ENCODE measurements around the gene ZNF8. TPM values are rescaled to one million over a fixed set of nuclear protein-coding genes. Genes with fewer than 3 reads are reported as not detected.
"Not testable (repeated sequence)": the region's sequence is repeated elsewhere in the genome, so short reads cannot be mapped to it uniquely, and the experiment has no call there.

Gene ZNF8
- total RNA-seq, 2 experiments from 2014 or later, result 7.1 to 7.8 TPM

DNA sequence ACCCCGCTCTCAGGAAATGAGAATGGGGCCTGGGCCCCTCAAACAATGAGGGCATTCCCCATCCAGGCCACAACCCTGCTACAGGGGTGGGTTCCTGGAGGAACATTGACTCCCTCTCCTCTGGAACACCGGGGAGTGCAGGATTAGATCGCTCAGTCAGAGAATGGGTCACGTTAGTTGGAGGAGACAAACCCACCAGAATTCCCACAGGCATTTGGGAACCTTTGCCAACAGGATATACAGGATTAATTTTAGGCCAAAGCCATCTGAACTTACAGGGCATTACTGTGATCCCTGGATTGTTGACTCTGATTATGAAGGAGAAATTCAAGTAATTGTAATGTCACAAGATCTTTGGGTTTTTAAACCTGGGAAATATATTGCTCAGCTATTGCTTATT lies 29.0 kb downstream of the ZNF8 start:
- POLR2A ChIA-PET, result no interaction called here
- Histone ChIP-seq H3K79me2 (ENCODE audit: insufficient read depth, low read depth, low read length) (peaks cover 18% of the 10 kb centered on the region), H3K36me3 (ENCODE audit: insufficient read depth, low read length) (peaks cover 72% of the 10 kb centered on the region), H2AFZ (ENCODE audit: low read length) (no peak overlapping the region), H3K27ac (ENCODE audit: low read depth, low read length, poor library complexity, severe bottlenecking) (no peak overlapping the region), H3K4me2 (ENCODE audit: low read length) (no peak overlapping the region), H3K9me3 (ENCODE audit: low read length) (peaks cover 9% of the 10 kb centered on the region; the same call in 1 of the 2 replicates), H3K4me3 (ENCODE audit: low read depth, low read length, poor library complexity, severe bottlenecking) (no peak overlapping the region), H4K20me1 (ENCODE audit: insufficient read depth, low read length) (no peaks in the 10 kb centered on the region), H3K4me1 (ENCODE audit: insufficient read depth, low read length, poor library complexity, severe bottlenecking) (peaks cover 15% of the 10 kb centered on the region), H3K9me2 (ENCODE audit: insufficient read depth, low read length) (no peaks in the 10 kb centered on the region)
- intact Hi-C loops (cut with micrococcal nuclease; ENCODE audit: unreplicated experiment), result no loop called here
- no TSS peak for BruUV-seq (replicated peaks)
- no peak for TF ChIP-seq EZH2phosphoT487 (IDR thresholded peaks at IDR 0.05; ENCODE audit: borderline replicate concordance, low read depth, low read length)
- TF ChIP-seq, protein P1, sequence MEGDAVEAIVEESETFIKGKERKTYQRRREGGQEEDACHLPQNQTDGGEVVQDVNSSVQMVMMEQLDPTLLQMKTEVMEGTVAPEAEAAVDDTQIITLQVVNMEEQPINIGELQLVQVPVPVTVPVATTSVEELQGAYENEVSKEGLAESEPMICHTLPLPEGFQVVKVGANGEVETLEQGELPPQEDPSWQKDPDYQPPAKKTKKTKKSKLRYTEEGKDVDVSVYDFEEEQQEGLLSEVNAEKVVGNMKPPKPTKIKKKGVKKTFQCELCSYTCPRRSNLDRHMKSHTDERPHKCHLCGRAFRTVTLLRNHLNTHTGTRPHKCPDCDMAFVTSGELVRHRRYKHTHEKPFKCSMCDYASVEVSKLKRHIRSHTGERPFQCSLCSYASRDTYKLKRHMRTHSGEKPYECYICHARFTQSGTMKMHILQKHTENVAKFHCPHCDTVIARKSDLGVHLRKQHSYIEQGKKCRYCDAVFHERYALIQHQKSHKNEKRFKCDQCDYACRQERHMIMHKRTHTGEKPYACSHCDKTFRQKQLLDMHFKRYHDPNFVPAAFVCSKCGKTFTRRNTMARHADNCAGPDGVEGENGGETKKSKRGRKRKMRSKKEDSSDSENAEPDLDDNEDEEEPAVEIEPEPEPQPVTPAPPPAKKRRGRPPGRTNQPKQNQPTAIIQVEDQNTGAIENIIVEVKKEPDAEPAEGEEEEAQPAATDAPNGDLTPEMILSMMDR (conservative IDR thresholded peaks at IDR 0.05; ENCODE audit: low read length), result no peak
- no peak for DNase-seq (ENCODE audit: low spot score)
- CTCF ChIA-PET (ENCODE audit: unreplicated experiment), result no interaction called here

DNA sequence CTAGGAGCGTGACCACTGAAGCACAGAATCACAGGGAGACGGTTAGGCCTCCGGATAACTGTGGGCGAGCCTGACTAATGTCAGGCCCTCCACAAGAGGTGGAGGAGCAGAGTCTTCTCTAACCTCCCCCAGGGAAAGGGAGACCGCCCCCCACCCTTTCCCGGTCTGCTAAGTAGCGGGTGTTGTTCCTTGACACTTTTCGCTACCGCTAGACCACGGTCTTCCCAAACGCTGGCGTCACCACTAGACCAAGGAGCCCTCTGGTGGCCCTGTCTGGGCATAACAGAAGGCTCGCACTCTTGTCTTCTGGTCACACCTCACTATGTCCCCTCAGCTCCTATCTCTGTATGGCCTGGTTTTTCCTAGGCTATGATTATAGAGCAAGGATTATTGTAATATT lies 31.9 kb downstream of the ZNF8 start:
- DNase-seq (ENCODE audit: low spot score); H3K4me3 ChIP-seq (ENCODE audit: low read depth, low read length, poor library complexity, severe bottlenecking); H3K27ac ChIP-seq (ENCODE audit: low read depth, low read length, poor library complexity, severe bottlenecking); POLR2A ChIA-PET; H3K4me2 ChIP-seq (ENCODE audit: low read length); BruUV-seq (replicated peaks); CTCF ChIA-PET (ENCODE audit: unreplicated experiment); H2AFZ ChIP-seq (ENCODE audit: low read length); H3K9me3 ChIP-seq (ENCODE audit: low read length); H3K9me2 ChIP-seq (ENCODE audit: insufficient read depth, low read length); H3K4me1 ChIP-seq (ENCODE audit: insufficient read depth, low read length, poor library complexity, severe bottlenecking); intact Hi-C loops (cut with micrococcal nuclease; ENCODE audit: unreplicated experiment); H4K20me1 ChIP-seq (ENCODE audit: insufficient read depth, low read length): not testable (repeated sequence)
- H3K79me2 ChIP-seq (ENCODE audit: insufficient read depth, low read depth, low read length), result peaks cover 15% of the 10 kb centered on the region
- TF ChIP-seq, protein P1 (conservative IDR thresholded peaks at IDR 0.05; ENCODE audit: low read length), result peak; percentile 48
- peaks cover 91% of the 10 kb centered on the region for H3K36me3 ChIP-seq (ENCODE audit: insufficient read depth, low read length)

DNA sequence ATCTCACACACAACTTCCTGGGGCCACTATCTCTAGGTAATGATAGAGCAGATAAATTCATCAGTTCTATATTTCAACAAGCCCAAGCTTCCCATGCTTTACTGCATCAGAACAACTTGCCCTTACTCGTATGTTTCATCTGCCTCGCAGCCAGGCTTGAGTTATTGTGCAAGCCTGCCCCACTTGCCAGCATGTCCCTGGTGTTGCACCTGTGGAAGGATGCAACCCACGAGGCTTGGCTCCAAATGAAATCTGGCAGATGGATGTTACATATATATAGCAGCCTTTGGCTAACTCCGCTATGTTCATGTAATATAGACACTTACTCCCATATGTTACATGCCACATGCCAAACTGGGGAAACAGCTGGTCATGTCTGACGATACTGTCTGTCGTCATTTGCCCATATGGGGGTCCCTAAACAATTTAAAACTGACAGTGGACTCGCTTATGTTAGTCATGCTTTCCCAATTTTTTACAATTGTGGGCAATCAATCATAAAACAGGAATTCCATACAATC lies 32.6 kb downstream of the ZNF8 start:
- Histone ChIP-seq H3K4me1 (ENCODE audit: insufficient read depth, low read length, poor library complexity, severe bottlenecking) (peaks cover 2% of the 10 kb centered on the region), H3K79me2 (ENCODE audit: insufficient read depth, low read depth, low read length) (peaks cover 8% of the 10 kb centered on the region; the same call in 1 of the 2 replicates), H2AFZ (ENCODE audit: low read length) (no peak overlapping the region), H3K4me3 (ENCODE audit: low read depth, low read length, poor library complexity, severe bottlenecking) (no peak overlapping the region), H3K27ac (ENCODE audit: low read depth, low read length, poor library complexity, severe bottlenecking) (no peak overlapping the region), H3K9me2 (ENCODE audit: insufficient read depth, low read length) (no peaks in the 10 kb centered on the region), H3K9me3 (ENCODE audit: low read length) (peaks cover 2% of the 10 kb centered on the region; the same call in 1 of the 2 replicates), H4K20me1 (ENCODE audit: insufficient read depth, low read length) (no peaks in the 10 kb centered on the region), H3K36me3 (ENCODE audit: insufficient read depth, low read length) (peaks cover 86% of the 10 kb centered on the region), H3K4me2 (ENCODE audit: low read length) (no peak overlapping the region)
- intact Hi-C loops (cut with micrococcal nuclease; ENCODE audit: unreplicated experiment), result no loop called here
- no peak for TF ChIP-seq EZH2phosphoT487 (IDR thresholded peaks at IDR 0.05; ENCODE audit: borderline replicate concordance, low read depth, low read length)
- TF ChIP-seq, protein P1 (conservative IDR thresholded peaks at IDR 0.05; ENCODE audit: low read length), result no peak
- no TSS peak for BruUV-seq (replicated peaks)
- ChIA-PET CTCF (ENCODE audit: unreplicated experiment) (no interaction called here), POLR2A (no interaction called here)
- DNase-seq (ENCODE audit: low spot score), result no peak
